Activated CD4-positive, alpha-beta memory T cell treated with anti-CD3 and anti-CD28 coated beads for 36 hours (primary cell): ENCODE data around the gene VCPKMT. TPM values are rescaled to one million over a fixed set of nuclear protein-coding genes. Genes with fewer than 3 reads are reported as not detected.

Experiments used
- total RNA-seq, 2 experiments: library from RNA; stranded (reverse); gene quantifications; one replicate each; pipeline ENCODE4 v1.2.3, GENCODE V29; 2021

VCPKMT gene
- total RNA-seq, 2 experiments from 2014 or later, result 7.7 to 10.1 TPM

Other genes starting within 250 kb of the VCPKMT start
- 100 to 1,000 TPM; 198 to 202 TPM for gene ARF6, start 223.5 kb downstream of the VCPKMT start, total RNA-seq
- 10 to 100 TPM; 19.6 to 20.9 TPM for gene SOS2, start 115.0 kb upstream of the VCPKMT start, total RNA-seq
- gene L2HGDH, start 195.7 kb upstream of the VCPKMT start, total RNA-seq, result 10 to 100 TPM; 15.0 to 15.2 TPM
- 10 to 100 TPM; 13.4 to 13.9 TPM for gene DMAC2L, start 195.8 kb upstream of the VCPKMT start, total RNA-seq